ENCODE data around the gene ELMO1. TPM values are rescaled to one million over a fixed set of nuclear protein-coding genes. Genes with fewer than 3 reads are reported as not detected.

Gene ELMO1
- total and polyA plus RNA-seq, 2 of the 13 experiments (the other 11 are each of a cell fraction or from before 2014, with no cell fraction given) = 0.11 to 0.17 TPM

- Histone ChIP-seq H3K36me3 (replicated peaks in 1 of 2; ENCODE audit: control insufficient read depth in 1 of 2, insufficient read depth in 2 of 2, low read length in 2 of 2) (no peaks in the 10 kb centered on the region), H3K9me3 (ENCODE audit: low read length) (no peaks in the 10 kb centered on the region), H2AFZ (ENCODE audit: low read length) (no peak overlapping the region), H3K27ac (ENCODE audit: extremely low read length, insufficient read depth, low read length) (no peak overlapping the region), H3K4me3 (replicated peaks in 1 of 3; ENCODE audit: insufficient read depth in 1 of 3, low read depth in 2 of 3, low read length in 3 of 3) (no peak overlapping the region), H3K27me3 (ENCODE audit: control insufficient read depth in 1 of 2, insufficient read depth in 2 of 2, low read length in 2 of 2) (no peaks in the 10 kb centered on the region), H3K79me2 (ENCODE audit: insufficient read depth, low read length) (no peaks in the 10 kb centered on the region), H3K9ac (ENCODE audit: insufficient read depth, low read depth, low read length) (no peak overlapping the region), H3K4me2 (ENCODE audit: low read depth, low read length) (no peak overlapping the region), H4K20me1 (ENCODE audit: insufficient read depth, low read length) (no peaks in the 10 kb centered on the region), H3K4me1 (ENCODE audit: insufficient read depth, low read length) (peaks cover 28% of the 10 kb centered on the region)
- FAIRE-seq = no peak
- TF ChIP-seq ZKSCAN5 (CRISPR knock-in tag; IDR thresholded peaks at IDR 0.05) (no peak), ZNF569 (CRISPR knock-in tag; IDR thresholded peaks at IDR 0.05; ENCODE audit: borderline replicate concordance) (no peak), ZNF136 (CRISPR knock-in tag; IDR thresholded peaks at IDR 0.05; ENCODE audit: low read depth) (no peak), PCBP1 (IDR thresholded peaks at IDR 0.05; ENCODE audit: borderline replicate concordance, low read depth, low read length) (no peak), SPEN (CRISPR knock-in tag; IDR thresholded peaks at IDR 0.05; ENCODE audit: low read depth) (no peak), PHF8 (CRISPR knock-in tag; IDR thresholded peaks at IDR 0.05) (no peak), ZNF652 (CRISPR knock-in tag; IDR thresholded peaks at IDR 0.05; ENCODE audit: borderline replicate concordance, low read depth) (no peak), ZNF687 (CRISPR knock-in tag; IDR thresholded peaks at IDR 0.05) (no peak), THRA (CRISPR knock-in tag; IDR thresholded peaks at IDR 0.05; ENCODE audit: borderline replicate concordance) (no peak), STAT6 (CRISPR knock-in tag; IDR thresholded peaks at IDR 0.05; ENCODE audit: borderline replicate concordance) (no peak), GFI1 (CRISPR knock-in tag; IDR thresholded peaks at IDR 0.05; ENCODE audit: borderline replicate concordance) (no peak)
- intact Hi-C loops (cut with micrococcal nuclease; ENCODE audit: unreplicated experiment) (no loop called here), in situ Hi-C loops (cut with HindIII; ENCODE audit: extremely low pct_ligation_motif_present, low pct_unique_long_range_greater_than_20kb) (loop anchor here (25.0 kb wide), 1 partner anchor 525 kb away; no protein-coding TSS in a partner anchor)
- no peak for DNase-seq (ENCODE audit: low spot score)
- 64% methylated on average over 2 of the region's 2 CpGs for WGBS (ENCODE audit: low lambda C conversion rate)
- ChIA-PET POLR2A (interaction anchor here (0.9 kb wide), 1 partner anchor 216 kb away, joined by 3 read pairs; no protein-coding TSS in a partner anchor), CTCF (ENCODE audit: low intra/inter-chr PET ratio, low total read pairs) (no interaction called here)
- no TSS peak for BruUV-seq (replicated peaks)
- ATAC-seq = no peak
Measured at GRCh38 chr7:37187179-37187578, 261.5 kb downstream of the ELMO1 start.

Measured in HepG2 (cell line).